Right atrium auricular region (tissue), 2 donors: ENCODE measurements around the gene ALAS1. TPM values are rescaled to one million over a fixed set of nuclear protein-coding genes. Genes with fewer than 3 reads are reported as not detected.

ENCODE experiments used
- DNase-seq: peaks from one replicate; pipeline ENCODE4 v3.0.0-alpha.2; 2019; ENCODE audit warnings: low spot score
- H3K27ac ChIP-seq, 2 donors: fragments of 200-600 bp; sonication (generic); 1 replicate in 1 of 2; 2 replicates in 1 of 2; pipeline ENCODE4 v1.5.1; 2016 to 2019
- H3K27me3 ChIP-seq, 2 donors: fragments of 200-600 bp; sonication (generic); one replicate each; pipeline versions ENCODE4 v1.5.1 to v1.6.0; 2017 to 2019
- H3K36me3 ChIP-seq: fragments of 200-600 bp; sonication (generic); one replicate; pipeline ENCODE4 v1.5.1; 2016
- H3K4me1 ChIP-seq, 2 donors: fragments of 200-600 bp; sonication (generic); one replicate each; pipeline versions ENCODE4 v1.5.1 to v1.6.0; 2017 to 2019
- H3K4me3 ChIP-seq, 2 donors: fragments of 200-600 bp; sonication (generic); 1 replicate in 1 of 2; 2 replicates in 1 of 2; pipeline ENCODE4 v1.5.1; 2017 to 2019; ENCODE audit warnings: mild to moderate bottlenecking in 1 of 2, moderate library complexity in 1 of 2
- H3K9me3 ChIP-seq, 2 donors: fragments of 200-600 bp; sonication (generic); one replicate each; pipeline ENCODE4 v1.5.1; 2019
- CTCF ChIP-seq, 2 donors: fragments of 200-600 bp; sonication (generic); IDR thresholded peaks; one replicate each; pipeline ENCODE4 v1.5.1; 2019; ENCODE audit warnings: antibody characterized with exemption in 2 of 2
- total RNA-seq, 2 donors: library from RNA; depleted of rRNA; stranded (reverse); fragments of >200 nt; gene quantifications; one replicate each; pipeline ENCODE4 v1.1.0, GENCODE V29; 2016

Gene ALAS1
- total RNA-seq, 2 donors from 2014 or later: 69.7 to 103 TPM

DNA sequence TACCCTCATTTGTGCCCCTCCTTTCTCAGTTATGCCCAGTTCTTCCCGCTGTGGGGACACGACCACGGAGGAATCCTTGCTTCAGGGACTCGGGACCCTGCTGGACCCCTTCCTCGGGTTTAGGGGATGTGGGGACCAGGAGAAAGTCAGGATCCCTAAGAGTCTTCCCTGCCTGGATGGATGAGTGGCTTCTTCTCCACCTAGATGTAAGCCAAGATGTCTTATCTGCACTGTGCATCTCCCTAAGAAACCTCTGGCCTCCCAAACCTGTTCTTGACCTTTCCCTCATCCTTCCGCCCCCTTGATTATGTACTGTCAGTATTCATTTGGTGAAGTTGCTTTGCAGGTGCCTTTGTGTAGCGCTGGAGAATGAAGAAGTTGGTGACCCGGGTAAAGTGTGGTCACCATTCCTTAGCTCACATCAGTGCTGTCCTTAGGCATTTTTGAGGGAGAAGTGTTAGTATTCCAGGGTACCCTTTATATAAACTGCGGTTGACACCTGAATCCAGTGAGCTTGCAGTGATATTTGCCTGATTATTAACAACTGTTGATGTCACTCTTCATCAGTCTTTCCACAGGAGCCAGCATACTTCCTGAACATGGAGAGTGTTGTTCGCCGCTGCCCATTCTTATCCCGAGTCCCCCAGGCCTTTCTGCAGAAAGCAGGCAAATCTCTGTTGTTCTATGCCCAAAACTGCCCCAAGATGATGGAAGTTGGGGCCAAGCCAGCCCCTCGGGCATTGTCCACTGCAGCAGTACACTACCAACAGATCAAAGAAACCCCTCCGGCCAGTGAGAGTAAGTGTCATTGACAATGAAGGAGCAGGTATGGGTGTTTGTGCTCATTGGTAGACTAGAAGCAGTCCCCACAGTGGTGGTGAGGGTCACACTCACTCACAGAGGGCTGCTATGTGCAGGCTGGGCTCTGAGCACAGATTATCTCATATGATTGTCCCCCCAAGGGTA lies 966 bp downstream of the ALAS1 start:
- H3K4me1 ChIP-seq: peaks cover 0 to 63% of the 10 kb centered on the region in 2 donors
- no peak for TF ChIP-seq CTCF (IDR thresholded peaks at IDR 0.05)

GRCh38 chr3:52200981-52201679 lies 3.2 kb downstream of the ALAS1 start:
- peaks cover 51% of the 10 kb centered on the region for H3K36me3 ChIP-seq
- no peak for DNase-seq
- TF ChIP-seq CTCF (IDR thresholded peaks at IDR 0.05): no peak
- peaks cover 0 to 62% of the 10 kb centered on the region in 2 donors for H3K4me1 ChIP-seq
- no peaks in the 10 kb centered on the region for H3K27me3 ChIP-seq
- no peak overlapping the region for H3K27ac ChIP-seq
- H3K4me3 ChIP-seq: no peak overlapping the region
- no peaks in the 10 kb centered on the region for H3K9me3 ChIP-seq

More for the DNA sequence above, 966 bp downstream of the ALAS1 start:
- peaks cover 29% of the 10 kb centered on the region for H3K36me3 ChIP-seq
- no peak for DNase-seq
- H3K9me3 ChIP-seq: no peaks in the 10 kb centered on the region
- H3K27me3 ChIP-seq: no peaks in the 10 kb centered on the region
- H3K4me3 ChIP-seq: peak overlapping the region; percentile 88 to 99
- peak overlapping the region; percentile 87 to 93 for H3K27ac ChIP-seq

DNA sequence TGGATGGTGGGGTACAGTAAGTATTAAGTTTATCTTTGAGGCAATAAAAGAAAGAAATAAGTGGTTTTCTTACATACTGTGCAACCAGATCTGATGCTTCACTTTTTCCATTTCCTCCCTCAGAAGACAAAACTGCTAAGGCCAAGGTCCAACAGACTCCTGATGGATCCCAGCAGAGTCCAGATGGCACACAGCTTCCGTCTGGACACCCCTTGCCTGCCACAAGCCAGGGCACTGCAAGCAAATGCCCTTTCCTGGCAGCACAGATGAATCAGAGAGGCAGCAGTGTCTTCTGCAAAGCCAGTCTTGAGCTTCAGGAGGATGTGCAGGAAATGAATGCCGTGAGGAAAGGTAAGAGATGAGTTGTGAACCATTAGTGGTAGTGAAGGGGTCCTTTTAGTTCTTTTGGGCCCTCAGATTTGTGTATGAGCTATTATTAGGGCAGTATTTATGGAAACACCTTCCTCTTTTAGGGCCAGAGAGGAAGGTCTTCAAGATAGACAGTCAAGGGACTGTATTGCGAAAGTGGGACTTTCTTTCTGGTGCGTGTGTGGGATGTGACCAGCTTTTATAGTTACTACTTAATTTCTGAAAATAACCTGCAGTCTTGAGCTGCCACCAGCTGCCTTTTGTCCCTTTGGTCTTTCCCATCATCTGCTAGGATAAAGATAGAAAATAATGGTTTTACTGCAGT lies 4.6 kb downstream of the ALAS1 start:
- Histone ChIP-seq H3K9me3 (no peaks in the 10 kb centered on the region), H3K27me3 (no peaks in the 10 kb centered on the region), H3K36me3 (peaks cover 65% of the 10 kb centered on the region), H3K4me1 (peaks cover 0 to 48% of the 10 kb centered on the region in 2 donors), H3K4me3 (no peak overlapping the region), H3K27ac (no peak overlapping the region)
- TF ChIP-seq CTCF (IDR thresholded peaks at IDR 0.05): no peak
- no peak for DNase-seq

DNA sequence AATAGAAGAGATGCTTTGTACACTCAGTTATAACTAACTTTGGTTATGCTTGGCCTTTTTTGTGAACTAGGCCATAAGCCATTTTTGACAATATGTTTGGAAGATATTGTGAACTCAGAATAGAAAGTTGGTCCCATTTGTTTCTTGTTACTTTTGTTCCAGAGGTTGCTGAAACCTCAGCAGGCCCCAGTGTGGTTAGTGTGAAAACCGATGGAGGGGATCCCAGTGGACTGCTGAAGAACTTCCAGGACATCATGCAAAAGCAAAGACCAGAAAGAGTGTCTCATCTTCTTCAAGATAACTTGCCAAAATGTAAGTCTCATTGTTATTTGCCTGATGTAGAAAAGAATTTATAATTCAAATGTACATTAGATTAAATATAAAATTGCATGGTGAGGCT lies 5.7 kb downstream of the ALAS1 start:
- H3K27ac ChIP-seq: no peak overlapping the region
- peaks cover 77% of the 10 kb centered on the region for H3K36me3 ChIP-seq
- H3K9me3 ChIP-seq: no peaks in the 10 kb centered on the region
- DNase-seq: no peak
- H3K4me1 ChIP-seq: peaks cover 0 to 42% of the 10 kb centered on the region in 2 donors
- no peaks in the 10 kb centered on the region for H3K27me3 ChIP-seq
- no peak overlapping the region for H3K4me3 ChIP-seq
- TF ChIP-seq CTCF (IDR thresholded peaks at IDR 0.05): no peak

DNA sequence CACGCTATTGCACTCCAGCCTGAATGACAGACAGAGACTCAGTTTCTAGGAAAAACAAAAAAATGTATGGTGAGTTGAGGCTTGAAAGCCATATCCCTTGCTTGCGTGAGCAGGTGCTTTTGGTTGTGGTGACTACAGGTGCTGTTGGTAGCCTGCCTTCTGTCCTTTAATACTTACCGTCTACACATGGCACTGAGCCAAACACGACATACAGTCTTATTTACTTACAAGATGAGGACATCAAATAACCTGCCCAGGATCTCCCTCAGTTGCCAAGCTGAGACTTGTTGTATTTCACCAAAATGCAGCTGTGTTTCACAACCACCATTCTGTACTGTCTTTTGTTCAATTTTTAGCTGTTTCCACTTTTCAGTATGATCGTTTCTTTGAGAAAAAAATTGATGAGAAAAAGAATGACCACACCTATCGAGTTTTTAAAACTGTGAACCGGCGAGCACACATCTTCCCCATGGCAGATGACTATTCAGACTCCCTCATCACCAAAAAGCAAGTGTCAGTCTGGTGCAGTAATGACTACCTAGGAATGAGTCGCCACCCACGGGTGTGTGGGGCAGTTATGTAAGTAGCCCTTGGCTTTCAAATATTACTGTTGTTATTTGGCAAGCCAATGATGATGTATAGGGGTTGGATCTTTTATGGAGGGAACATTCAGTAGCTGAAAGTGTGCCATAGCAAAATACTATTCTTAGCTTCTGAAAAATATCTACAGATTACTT lies 6.5 kb downstream of the ALAS1 start:
- no peak for DNase-seq
- H3K27me3 ChIP-seq: no peaks in the 10 kb centered on the region
- H3K27ac ChIP-seq: no peak overlapping the region
- no peak for TF ChIP-seq CTCF (IDR thresholded peaks at IDR 0.05)
- H3K4me1 ChIP-seq: peaks cover 0 to 33% of the 10 kb centered on the region in 2 donors
- H3K36me3 ChIP-seq: peaks cover 85% of the 10 kb centered on the region
- H3K9me3 ChIP-seq: no peaks in the 10 kb centered on the region
- H3K4me3 ChIP-seq: no peak overlapping the region
